NCI-H510A treated with DMSO at 0.1 percent for 48 hours (cell line): ENCODE results near the gene TFDP1.

Source experiments
- DNase-seq: peaks from one replicate; lab custom pipeline; 2025; lab: John Stamatoyannopoulos, UW

The TFDP1 gene

GRCh38 chr13:113650275-113650674, 65.7 kb downstream of the TFDP1 start:
- no peak for DNase-seq

- DNase-seq: no peak
Measured at GRCh38 chr13:113650731-113651148, 66.2 kb downstream of the TFDP1 start.

- DNase-seq: no peak
Measured at GRCh38 chr13:113651511-113652403, 67.2 kb downstream of the TFDP1 start.

GRCh38 chr13:113652404-113653263, 68.1 kb downstream of the TFDP1 start:
- DNase-seq: no peak

GRCh38 chr13:113653264-113654174, 69.0 kb downstream of the TFDP1 start:
- DNase-seq: no peak

- no peak for DNase-seq
Measured at GRCh38 chr13:113654175-113654560, 69.6 kb downstream of the TFDP1 start.

GRCh38 chr13:113654591-113655345, 70.2 kb downstream of the TFDP1 start:
- DNase-seq: no peak

GRCh38 chr13:113655346-113656002, 70.9 kb downstream of the TFDP1 start:
- DNase-seq: no peak

GRCh38 chr13:113656003-113656588, 71.5 kb downstream of the TFDP1 start:
- DNase-seq: no peak

GRCh38 chr13:113656831-113657671, 72.5 kb downstream of the TFDP1 start:
- no peak for DNase-seq

GRCh38 chr13:113657851-113658741, 73.5 kb downstream of the TFDP1 start, which contains the start of gene ATP4B:
Gene ATP4B (minus strand): TSS chr13:113658198. CDS start chr13:113658144, 54 bp downstream.
- no peak for DNase-seq

GRCh38 chr13:113658836-113659235, 74.3 kb downstream of the TFDP1 start:
- DNase-seq: no peak

GRCh38 chr13:113659337-113659736, 74.8 kb downstream of the TFDP1 start:
- no peak for DNase-seq

GRCh38 chr13:113660066-113660465, 75.5 kb downstream of the TFDP1 start:
- no peak for DNase-seq

GRCh38 chr13:113661509-113661908, 77.0 kb downstream of the TFDP1 start:
- no peak for DNase-seq

GRCh38 chr13:113663934-113664333, 79.4 kb downstream of the TFDP1 start:
- DNase-seq: no peak

GRCh38 chr13:113664751-113665596, 80.4 kb downstream of the TFDP1 start:
- no peak for DNase-seq
